K562 (cell line): ENCODE results near the gene CBFA2T2. TPM values are rescaled to one million over a fixed set of nuclear protein-coding genes. Genes with fewer than 3 reads are reported as not detected.

ENCODE experiments used
- ARID2 ChIP-seq: fragments of 450-650 bp; IDR thresholded peaks from 2 replicates; pipeline ENCODE4 v1.6.1; 2017; ENCODE audit warnings: antibody characterized with exemption, mild to moderate bottlenecking
- ARNT ChIP-seq, 2 experiments: fragments of 450-650 bp; IDR thresholded peaks; 2 replicates each; pipeline ENCODE4 v1.6.1; 2016; ENCODE audit warnings: mild to moderate bottlenecking in 1 of 2
- CEBPZ ChIP-seq: fragments of 150-350 bp; IDR thresholded peaks from 2 replicates; pipeline ENCODE4 v1.6.1; 2014; ENCODE audit warnings: low read depth, mild to moderate bottlenecking, low read length, borderline replicate concordance
- EZH2 ChIP-seq: IDR thresholded peaks from 2 replicates; pipeline ENCODE4 v1.6.1; 2012; ENCODE audit warnings: low read depth, mild to moderate bottlenecking, inconsistent platforms, low read length, borderline replicate concordance
- GTF2A2 ChIP-seq: IDR thresholded peaks from 2 replicates; pipeline ENCODE4 v1.6.1; 2016; ENCODE audit warnings: mild to moderate bottlenecking, missing genetic modification characterization, missing compliant biosample characterization
- GTF2E2 ChIP-seq: fragments of 200-800 bp; sonication (Bioruptor generic); IDR thresholded peaks from 2 replicates; pipeline ENCODE4 v1.6.1; 2016; ENCODE audit warnings: missing genetic modification characterization, missing compliant biosample characterization
- PHF8 ChIP-seq: fragments of 200-600 bp; sonication (generic); IDR thresholded peaks from 2 replicates; pipeline ENCODE4 v1.6.1; 2012; ENCODE audit warnings: mixed run types, mild to moderate bottlenecking, inconsistent platforms, low read length, moderate library complexity, borderline replicate concordance
- PML ChIP-seq: IDR thresholded peaks from 2 replicates; pipeline ENCODE4 v1.6.1; 2012; ENCODE audit warnings: low read length, inconsistent platforms
- RBFOX2 ChIP-seq: fragments of 200-400 bp; formaldehyde crosslinking; IDR thresholded peaks from 2 replicates; pipeline ENCODE4 v1.6.1; 2017; ENCODE audit warnings: low read depth, mild to moderate bottlenecking, low read length, moderate library complexity
- SNAPC5 ChIP-seq: fragments of 250-450 bp; sonication (Bioruptor Pico); IDR thresholded peaks from 2 replicates; pipeline ENCODE4 v1.8.0; 2021; ENCODE audit warnings: moderate library complexity, mild to moderate bottlenecking, inconsistent platforms
- TCF15 ChIP-seq: fragments of 250-450 bp; sonication (Bioruptor Pico); IDR thresholded peaks from 2 replicates; pipeline ENCODE4 v1.8.0; 2022; ENCODE audit warnings: moderate library complexity, mild to moderate bottlenecking, inconsistent platforms
- ZNF143 ChIP-seq: sonication (generic); formaldehyde crosslinking; IDR thresholded peaks from 2 replicates; pipeline ENCODE4 v1.9.0; 2022; ENCODE audit warnings: mild to moderate bottlenecking, missing genetic modification reagents
- ZNF507 ChIP-seq: conservative IDR thresholded peaks from 2 replicates; pipeline ENCODE4 v1.6.1; 2017; ENCODE audit warnings: missing genetic modification characterization, missing compliant biosample characterization
- ZNF785 ChIP-seq: fragments of 250-450 bp; sonication (Bioruptor Pico); IDR thresholded peaks from 2 replicates; pipeline ENCODE4 v1.4.0; 2020; ENCODE audit warnings: mild to moderate bottlenecking
- polyA plus RNA-seq, 8 experiments: library from polyadenylated mRNA; depleted of rRNA in 4 of 8; stranded (reverse) in 5 of 8; unstranded in 3 of 8; fragments of >200 nt; fragmentation: Nextera tagmentation in 2 of 8; fragmentation: Illumina TruSeq in 1 of 8; extraction: Ambion mirVana in 2 of 8; extraction: Trizol in 1 of 8; gene quantifications; 2 replicates each; pipeline versions ENCODE4 v1.2.1 to v1.2.3, GENCODE V29; 2011 to 2014; ENCODE audit warnings: inconsistent platforms in 1 of 8, missing spikeins in 1 of 8
- total RNA-seq, 7 experiments: library from RNA; depleted of rRNA in 6 of 7; stranded (reverse); fragments of >200 nt in 6 of 7; fragmentation: Illumina TruSeq in 2 of 7; extraction: Trizol in 2 of 7; gene quantifications; 2 replicates each; pipeline versions ENCODE4 v1.2.1 to v1.2.3, GENCODE V29; 2011 to 2021; ENCODE audit warnings: low replicate concordance in 1 of 7
- TF ChIP-seq, protein P1 (sequence below): fragments of 250-450 bp; sonication (Bioruptor Pico); IDR thresholded peaks from 2 replicates; pipeline ENCODE4 v1.5.0; 2021
- TF ChIP-seq, protein P2 (sequence below), 2 experiments: fragments of 450-650 bp in 1 of 2; sonication (generic) in 1 of 2; formaldehyde crosslinking; conservative IDR thresholded peaks; 2 replicates each; pipeline versions ENCODE4 v1.4.0 to v1.8.1; 2020 to 2022; ENCODE audit warnings: mild to moderate bottlenecking in 1 of 2, missing genetic modification reagents in 1 of 2
- TF ChIP-seq, protein P3 (sequence below), 2 experiments: fragments of 150-350 bp in 1 of 2; IDR thresholded peaks; 2 replicates each; pipeline ENCODE4 v1.6.1; 2012 to 2016; ENCODE audit warnings: low read depth in 2 of 2, low read length in 2 of 2, mild to moderate bottlenecking in 1 of 2, moderate library complexity in 1 of 2

CBFA2T2 gene
- total and polyA plus RNA-seq, 9 of the 15 experiments (the other 6 are each of a cell fraction or from before 2014, with no cell fraction given), result 0.27 to 9.6 (median 5.8) TPM

DNA sequence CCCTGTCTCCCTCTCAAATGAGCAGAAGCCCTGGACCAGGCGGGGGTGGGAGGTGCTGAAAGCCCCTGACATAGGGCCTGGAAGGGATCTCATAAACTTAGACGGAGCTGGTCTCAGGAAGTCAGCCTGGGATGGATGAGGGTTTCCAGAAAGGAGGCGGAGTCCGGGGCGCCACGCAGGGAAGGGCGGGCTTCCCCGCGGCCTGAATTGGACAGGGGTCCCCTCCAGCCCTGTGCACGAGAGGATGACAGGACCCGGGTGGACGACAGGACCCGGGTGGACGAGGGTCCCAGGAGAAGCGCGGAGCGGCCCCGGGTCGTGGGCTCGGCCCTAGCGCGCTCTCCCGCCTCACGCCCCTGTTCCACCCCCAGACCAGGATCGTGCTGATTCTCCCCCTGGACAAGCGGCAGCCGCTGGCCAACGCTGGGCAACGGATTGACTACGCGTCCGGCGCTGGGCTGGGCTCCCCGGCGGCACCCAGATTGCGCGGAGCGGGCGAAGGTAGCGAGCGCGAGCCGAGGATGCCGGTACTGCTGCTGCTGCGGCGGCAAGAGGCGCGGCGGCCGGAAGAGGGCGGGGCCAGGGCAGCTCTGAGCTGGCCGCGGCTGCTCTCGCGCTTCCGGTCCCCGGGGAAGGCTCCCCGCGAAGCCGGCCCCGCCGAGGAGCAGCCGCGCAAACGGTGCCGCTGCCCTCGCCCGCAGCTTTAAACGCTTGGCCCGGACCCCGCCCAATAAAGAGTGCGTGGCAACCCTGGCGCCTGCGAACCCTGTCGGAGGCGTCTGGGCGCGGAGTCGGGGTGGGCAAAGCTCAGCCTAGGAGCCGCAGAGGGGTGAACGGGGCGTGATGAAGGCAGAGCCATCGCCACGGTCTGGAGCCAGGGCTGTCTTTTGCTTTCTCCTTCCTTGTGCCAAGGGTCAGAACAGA, 173.5 kb downstream of the CBFA2T2 start (continued):
- TF ChIP-seq CEBPZ (no peak), ZNF785 (CRISPR knock-in tag) (no peak), GTF2A2 (tag) (no peak), ZNF507 (tag) (no peak), ZNF143 (CRISPR knock-in tag) (0 out of 2 replicates have a peak, but pooled peaks have one; percentile 6), EZH2 (no peak), ARID2 (no peak), PHF8 (peak; percentile 85), TCF15 (no peak), RBFOX2 (peak; percentile 95), PML (peak; percentile 15; the same call in 1 of the 2 replicates), SNAPC5 (CRISPR knock-in tag) (no peak), GTF2E2 (tag) (no peak), ARNT (IDR thresholded peaks at IDR 0.05) (no peak)
- TF ChIP-seq, protein P1, sequence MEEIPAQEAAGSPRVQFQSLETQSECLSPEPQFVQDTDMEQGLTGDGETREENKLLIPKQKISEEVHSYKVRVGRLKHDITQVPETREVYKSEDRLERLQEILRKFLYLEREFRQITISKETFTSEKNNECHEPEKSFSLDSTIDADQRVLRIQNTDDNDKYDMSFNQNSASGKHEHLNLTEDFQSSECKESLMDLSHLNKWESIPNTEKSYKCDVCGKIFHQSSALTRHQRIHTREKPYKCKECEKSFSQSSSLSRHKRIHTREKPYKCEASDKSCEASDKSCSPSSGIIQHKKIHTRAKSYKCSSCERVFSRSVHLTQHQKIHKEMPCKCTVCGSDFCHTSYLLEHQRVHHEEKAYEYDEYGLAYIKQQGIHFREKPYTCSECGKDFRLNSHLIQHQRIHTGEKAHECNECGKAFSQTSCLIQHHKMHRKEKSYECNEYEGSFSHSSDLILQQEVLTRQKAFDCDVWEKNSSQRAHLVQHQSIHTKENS (CRISPR knock-in tag), result no peak
- TF ChIP-seq, protein P2, sequence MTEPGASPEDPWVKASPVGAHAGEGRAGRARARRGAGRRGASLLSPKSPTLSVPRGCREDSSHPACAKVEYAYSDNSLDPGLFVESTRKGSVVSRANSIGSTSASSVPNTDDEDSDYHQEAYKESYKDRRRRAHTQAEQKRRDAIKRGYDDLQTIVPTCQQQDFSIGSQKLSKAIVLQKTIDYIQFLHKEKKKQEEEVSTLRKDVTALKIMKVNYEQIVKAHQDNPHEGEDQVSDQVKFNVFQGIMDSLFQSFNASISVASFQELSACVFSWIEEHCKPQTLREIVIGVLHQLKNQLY (CRISPR knock-in tag; conservative IDR thresholded peaks at IDR 0.05), result no peak
- TF ChIP-seq, protein P3, sequence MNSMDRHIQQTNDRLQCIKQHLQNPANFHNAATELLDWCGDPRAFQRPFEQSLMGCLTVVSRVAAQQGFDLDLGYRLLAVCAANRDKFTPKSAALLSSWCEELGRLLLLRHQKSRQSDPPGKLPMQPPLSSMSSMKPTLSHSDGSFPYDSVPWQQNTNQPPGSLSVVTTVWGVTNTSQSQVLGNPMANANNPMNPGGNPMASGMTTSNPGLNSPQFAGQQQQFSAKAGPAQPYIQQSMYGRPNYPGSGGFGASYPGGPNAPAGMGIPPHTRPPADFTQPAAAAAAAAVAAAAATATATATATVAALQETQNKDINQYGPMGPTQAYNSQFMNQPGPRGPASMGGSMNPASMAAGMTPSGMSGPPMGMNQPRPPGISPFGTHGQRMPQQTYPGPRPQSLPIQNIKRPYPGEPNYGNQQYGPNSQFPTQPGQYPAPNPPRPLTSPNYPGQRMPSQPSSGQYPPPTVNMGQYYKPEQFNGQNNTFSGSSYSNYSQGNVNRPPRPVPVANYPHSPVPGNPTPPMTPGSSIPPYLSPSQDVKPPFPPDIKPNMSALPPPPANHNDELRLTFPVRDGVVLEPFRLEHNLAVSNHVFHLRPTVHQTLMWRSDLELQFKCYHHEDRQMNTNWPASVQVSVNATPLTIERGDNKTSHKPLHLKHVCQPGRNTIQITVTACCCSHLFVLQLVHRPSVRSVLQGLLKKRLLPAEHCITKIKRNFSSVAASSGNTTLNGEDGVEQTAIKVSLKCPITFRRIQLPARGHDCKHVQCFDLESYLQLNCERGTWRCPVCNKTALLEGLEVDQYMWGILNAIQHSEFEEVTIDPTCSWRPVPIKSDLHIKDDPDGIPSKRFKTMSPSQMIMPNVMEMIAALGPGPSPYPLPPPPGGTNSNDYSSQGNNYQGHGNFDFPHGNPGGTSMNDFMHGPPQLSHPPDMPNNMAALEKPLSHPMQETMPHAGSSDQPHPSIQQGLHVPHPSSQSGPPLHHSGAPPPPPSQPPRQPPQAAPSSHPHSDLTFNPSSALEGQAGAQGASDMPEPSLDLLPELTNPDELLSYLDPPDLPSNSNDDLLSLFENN (IDR thresholded peaks at IDR 0.05; ENCODE audit: low read depth in 2 of 2, low read length in 2 of 2), result no peak
